MM.1S (cell line): ENCODE data around the gene CD209.

ENCODE experiments used
- CTCF ChIP-seq: fragments of 300-600 bp; sonication (generic); IDR thresholded peaks from 2 replicates; pipeline ENCODE4 v1.5.1; 2016; ENCODE audit warnings: antibody characterized with exemption, low read length, mixed read lengths
- EZH2 ChIP-seq: fragments of 300-600 bp; sonication (generic); optimal IDR thresholded peaks from 2 replicates; pipeline ENCODE3; 2017; ENCODE audit warnings: low read depth, mild to moderate bottlenecking, antibody characterized with exemption, low read length, mixed read lengths

- TF ChIP-seq CTCF: no peak
- TF ChIP-seq EZH2: no peak
Measured at GRCh38 chr19:7701049-7701653, 46.2 kb downstream of the CD209 start.
